Measurements from ENCODE around the gene LMBR1L. TPM values are rescaled to one million over a fixed set of nuclear protein-coding genes. Genes with fewer than 3 reads are reported as not detected.

The LMBR1L gene
- total and polyA plus RNA-seq, 2 donors (not counting 1 experiment from before 2014, with no cell fraction given) = 30.9 to 53.2 TPM

DNA sequence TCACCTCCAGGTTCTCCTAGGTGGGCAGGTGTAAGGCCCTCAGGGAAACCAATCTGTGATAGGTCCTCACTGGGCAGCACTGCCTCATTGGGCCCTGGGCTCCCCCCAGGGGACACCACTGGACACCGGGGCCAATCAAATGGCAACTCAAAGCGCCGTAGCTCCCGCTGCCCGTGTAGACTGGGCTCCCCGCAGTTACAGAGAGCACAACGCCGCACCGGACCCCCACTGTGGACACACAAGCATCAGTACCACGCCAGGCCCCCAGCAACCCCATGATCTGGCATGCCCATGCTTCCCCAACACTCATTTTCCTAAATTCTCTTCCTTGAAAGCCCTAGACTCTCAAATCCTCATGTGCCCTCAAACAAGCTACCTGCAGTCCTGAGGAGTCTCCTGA lies 56.1 kb downstream of the LMBR1L start:
- Histone ChIP-seq H4K20me1 (ENCODE audit: control insufficient read depth, extremely low read depth, insufficient read depth, low read length) (peaks cover 8% of the 10 kb centered on the region), H3K27ac (ENCODE audit: insufficient read depth, low read length) (no peak overlapping the region), H3K4me2 (ENCODE audit: extremely low read depth, insufficient read depth, low read length) (no peak overlapping the region), H3K4me3 (replicated peaks in 1 of 4; ENCODE audit: control extremely low read depth in 1 of 4, insufficient read depth in 1 of 4, low read depth in 3 of 4, low read length in 4 of 4) (no peak overlapping the region), H3K4me1 (ENCODE audit: control insufficient read depth, extremely low read depth, insufficient read depth, low read length) (peaks cover 11% of the 10 kb centered on the region), H3K79me2 (ENCODE audit: control insufficient read depth, insufficient read depth, low read length) (peaks cover 66% of the 10 kb centered on the region), H3K36me3 (ENCODE audit: control insufficient read depth, insufficient read depth, low read length) (peaks cover 38% of the 10 kb centered on the region), H2AFZ (ENCODE audit: low read length) (no peak overlapping the region), H3K9ac (ENCODE audit: insufficient read depth, low read length) (no peak overlapping the region), H3K27me3 (ENCODE audit: control insufficient read depth, insufficient read depth, low read length) (no peaks in the 10 kb centered on the region), H3K9me3 (ENCODE audit: control insufficient read depth, insufficient read depth, low read depth, low read length) (no peaks in the 10 kb centered on the region)
- TF ChIP-seq, protein P1, sequence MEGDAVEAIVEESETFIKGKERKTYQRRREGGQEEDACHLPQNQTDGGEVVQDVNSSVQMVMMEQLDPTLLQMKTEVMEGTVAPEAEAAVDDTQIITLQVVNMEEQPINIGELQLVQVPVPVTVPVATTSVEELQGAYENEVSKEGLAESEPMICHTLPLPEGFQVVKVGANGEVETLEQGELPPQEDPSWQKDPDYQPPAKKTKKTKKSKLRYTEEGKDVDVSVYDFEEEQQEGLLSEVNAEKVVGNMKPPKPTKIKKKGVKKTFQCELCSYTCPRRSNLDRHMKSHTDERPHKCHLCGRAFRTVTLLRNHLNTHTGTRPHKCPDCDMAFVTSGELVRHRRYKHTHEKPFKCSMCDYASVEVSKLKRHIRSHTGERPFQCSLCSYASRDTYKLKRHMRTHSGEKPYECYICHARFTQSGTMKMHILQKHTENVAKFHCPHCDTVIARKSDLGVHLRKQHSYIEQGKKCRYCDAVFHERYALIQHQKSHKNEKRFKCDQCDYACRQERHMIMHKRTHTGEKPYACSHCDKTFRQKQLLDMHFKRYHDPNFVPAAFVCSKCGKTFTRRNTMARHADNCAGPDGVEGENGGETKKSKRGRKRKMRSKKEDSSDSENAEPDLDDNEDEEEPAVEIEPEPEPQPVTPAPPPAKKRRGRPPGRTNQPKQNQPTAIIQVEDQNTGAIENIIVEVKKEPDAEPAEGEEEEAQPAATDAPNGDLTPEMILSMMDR (conservative IDR thresholded peaks at IDR 0.05 in 1 of 2, IDR thresholded peaks at IDR 0.05 in 1 of 2; ENCODE audit: low read depth in 1 of 2, low read length in 2 of 2) = no peak
- TF ChIP-seq EZH2 (IDR thresholded peaks at IDR 0.05; ENCODE audit: low read length, missing control alignments) = no peak
- DNase-seq (ENCODE audit: low read depth in 2 of 2) = no peak

DNA sequence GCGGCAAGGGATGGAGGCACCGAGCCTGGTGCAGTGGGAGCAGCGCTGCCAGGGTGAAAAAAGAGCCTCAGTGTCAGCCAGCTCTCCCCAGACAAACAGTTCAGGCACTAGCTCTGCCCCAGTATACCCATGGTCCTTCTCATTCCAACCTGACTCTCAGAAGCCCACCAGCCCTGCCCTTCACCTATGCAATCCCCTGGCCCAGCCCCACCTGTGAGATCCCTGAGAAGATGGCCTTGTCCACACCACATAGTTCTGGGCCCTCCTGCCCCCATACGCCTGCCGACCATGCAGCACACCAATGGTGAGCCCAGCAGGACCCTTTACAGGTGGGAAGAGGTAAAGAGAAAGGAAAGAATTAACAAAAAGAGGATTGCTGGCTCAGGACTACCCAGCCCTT lies 56.6 kb downstream of the LMBR1L start:
- Histone ChIP-seq H3K27ac (ENCODE audit: insufficient read depth, low read length) (no peak overlapping the region), H3K79me2 (ENCODE audit: control insufficient read depth, insufficient read depth, low read length) (peaks cover 62% of the 10 kb centered on the region), H3K4me1 (ENCODE audit: control insufficient read depth, extremely low read depth, insufficient read depth, low read length) (peaks cover 11% of the 10 kb centered on the region), H3K36me3 (ENCODE audit: control insufficient read depth, insufficient read depth, low read length) (peaks cover 40% of the 10 kb centered on the region), H3K9ac (ENCODE audit: insufficient read depth, low read length) (no peak overlapping the region), H2AFZ (ENCODE audit: low read length) (no peak overlapping the region), H3K9me3 (ENCODE audit: control insufficient read depth, insufficient read depth, low read depth, low read length) (no peaks in the 10 kb centered on the region), H4K20me1 (ENCODE audit: control insufficient read depth, extremely low read depth, insufficient read depth, low read length) (peaks cover 8% of the 10 kb centered on the region), H3K27me3 (ENCODE audit: control insufficient read depth, insufficient read depth, low read length) (no peaks in the 10 kb centered on the region), H3K4me3 (replicated peaks in 1 of 4; ENCODE audit: control extremely low read depth in 1 of 4, insufficient read depth in 1 of 4, low read depth in 3 of 4, low read length in 4 of 4) (no peak overlapping the region), H3K4me2 (ENCODE audit: extremely low read depth, insufficient read depth, low read length) (no peak overlapping the region)
- TF ChIP-seq, protein P1 (conservative IDR thresholded peaks at IDR 0.05 in 1 of 2, IDR thresholded peaks at IDR 0.05 in 1 of 2; ENCODE audit: low read depth in 1 of 2, low read length in 2 of 2) = no peak
- TF ChIP-seq EZH2 (IDR thresholded peaks at IDR 0.05; ENCODE audit: low read length, missing control alignments) = no peak
- DNase-seq (ENCODE audit: low read depth in 2 of 2) = no peak

- Histone ChIP-seq H3K4me1 (ENCODE audit: control insufficient read depth, extremely low read depth, insufficient read depth, low read length) (peaks cover 9% of the 10 kb centered on the region), H3K27ac (ENCODE audit: insufficient read depth, low read length) (no peak overlapping the region), H3K36me3 (ENCODE audit: control insufficient read depth, insufficient read depth, low read length) (peaks cover 51% of the 10 kb centered on the region), H3K9me3 (ENCODE audit: control insufficient read depth, insufficient read depth, low read depth, low read length) (no peaks in the 10 kb centered on the region), H3K27me3 (ENCODE audit: control insufficient read depth, insufficient read depth, low read length) (no peaks in the 10 kb centered on the region), H3K4me2 (ENCODE audit: extremely low read depth, insufficient read depth, low read length) (no peak overlapping the region), H4K20me1 (ENCODE audit: control insufficient read depth, extremely low read depth, insufficient read depth, low read length) (peaks cover 6% of the 10 kb centered on the region), H3K4me3 (replicated peaks in 1 of 4; ENCODE audit: control extremely low read depth in 1 of 4, insufficient read depth in 1 of 4, low read depth in 3 of 4, low read length in 4 of 4) (no peak overlapping the region), H3K9ac (ENCODE audit: insufficient read depth, low read length) (no peak overlapping the region), H2AFZ (ENCODE audit: low read length) (no peak overlapping the region), H3K79me2 (ENCODE audit: control insufficient read depth, insufficient read depth, low read length) (peaks cover 47% of the 10 kb centered on the region)
- DNase-seq (ENCODE audit: low read depth in 2 of 2) = no peak
- TF ChIP-seq EZH2 (IDR thresholded peaks at IDR 0.05; ENCODE audit: low read length, missing control alignments) = no peak
- TF ChIP-seq, protein P1 (conservative IDR thresholded peaks at IDR 0.05 in 1 of 2, IDR thresholded peaks at IDR 0.05 in 1 of 2; ENCODE audit: low read depth in 1 of 2, low read length in 2 of 2) = no peak
These were observed 58.0 kb downstream of the LMBR1L start for GRCh38 chr12:49052451-49053208.
